HL-60/S4 (cell line): ENCODE data around the gene HIPK1.

Experiments used
- in situ Hi-C: fragments of 300-500 bp; cut with MboI; formaldehyde crosslinking; loops from 2 replicates; pipeline ENCODE4 v1.14.3; 2022; ENCODE audit warnings: low sequenced_read_pairs

HIPK1 gene

GRCh38 chr1:113912594-113913311, 16.4 kb upstream of the HIPK1 start:
- in situ Hi-C loops = no loop called here

DNA sequence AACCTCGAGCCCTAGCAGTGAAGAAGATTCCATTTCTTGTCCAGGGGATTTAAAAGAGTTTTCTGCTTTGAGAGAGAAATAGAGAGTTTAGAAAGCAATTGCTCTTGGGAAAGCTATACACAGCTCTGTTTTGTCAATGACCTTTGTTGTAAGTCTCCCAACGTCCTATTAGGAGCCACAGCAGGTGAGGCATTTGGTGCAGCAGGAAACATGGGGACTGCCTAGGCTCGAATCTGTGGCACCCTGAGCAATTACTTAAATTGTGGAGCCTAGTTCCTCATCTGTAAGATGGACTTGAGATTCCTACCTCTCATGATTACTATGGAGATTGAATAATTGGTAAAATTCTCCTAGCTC, 15.8 kb upstream of the HIPK1 start:
- in situ Hi-C loops = no loop called here

- in situ Hi-C loops = no loop called here
These were observed 15.0 kb upstream of the HIPK1 start for GRCh38 chr1:113913887-113914664.

GRCh38 chr1:113916974-113917373, 12.2 kb upstream of the HIPK1 start:
- in situ Hi-C loops = no loop called here

DNA sequence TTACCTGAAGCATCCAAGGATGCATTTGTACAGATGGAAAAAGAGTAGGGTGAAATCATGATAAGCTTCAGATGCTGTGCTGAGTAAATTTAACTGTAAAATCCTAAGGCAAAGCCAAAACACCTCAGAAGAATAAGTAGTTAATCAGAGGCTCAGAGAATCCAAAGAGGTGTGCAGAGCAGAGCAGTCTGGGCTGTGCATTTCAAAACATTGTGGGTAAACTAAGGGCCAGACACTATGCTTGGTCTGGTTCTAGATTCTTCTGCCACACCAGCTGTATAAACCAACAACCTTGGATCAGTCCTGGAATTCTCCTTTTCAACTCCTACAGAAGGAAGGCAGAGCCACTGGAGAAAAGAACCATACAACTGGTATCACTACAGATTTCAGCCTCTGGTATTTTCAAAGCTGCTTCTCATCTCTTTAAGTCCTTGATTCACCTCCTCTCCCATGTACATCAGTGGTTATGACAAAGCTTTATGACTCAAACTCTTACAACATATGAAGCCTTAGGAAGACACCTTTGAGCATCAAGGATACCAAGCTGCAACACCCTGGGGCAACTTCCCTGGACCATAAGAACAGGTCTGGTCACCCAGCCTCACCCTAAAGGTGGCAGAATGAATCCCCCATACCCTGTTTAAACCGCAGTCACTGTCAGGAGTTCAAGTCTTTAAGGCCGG, 11.6 kb upstream of the HIPK1 start:
- in situ Hi-C loops = no loop called here

GRCh38 chr1:113918243-113918642, 10.9 kb upstream of the HIPK1 start:
- in situ Hi-C loops = no loop called here

- in situ Hi-C loops = no loop called here
These were observed 6.2 kb upstream of the HIPK1 start for GRCh38 chr1:113922957-113923356.

DNA sequence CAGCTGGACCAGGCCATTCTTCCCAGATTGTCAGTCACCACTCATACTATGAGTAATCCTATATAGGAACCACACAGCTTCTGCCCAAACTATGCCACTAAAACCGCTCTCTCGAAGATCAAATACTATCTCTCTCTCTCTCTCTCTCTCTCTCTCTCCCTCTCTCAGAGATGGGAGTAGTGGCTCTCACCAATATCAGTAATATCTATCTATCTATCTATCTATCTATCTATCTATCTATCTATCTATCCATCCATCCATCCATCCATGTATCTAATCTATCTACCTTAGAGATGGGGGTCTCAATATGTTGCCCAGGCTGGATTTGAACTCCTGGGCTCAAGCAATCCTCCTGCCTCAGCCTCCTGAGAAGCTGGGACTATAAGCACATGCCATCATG, 4.7 kb upstream of the HIPK1 start:
- in situ Hi-C loops = no loop called here

DNA sequence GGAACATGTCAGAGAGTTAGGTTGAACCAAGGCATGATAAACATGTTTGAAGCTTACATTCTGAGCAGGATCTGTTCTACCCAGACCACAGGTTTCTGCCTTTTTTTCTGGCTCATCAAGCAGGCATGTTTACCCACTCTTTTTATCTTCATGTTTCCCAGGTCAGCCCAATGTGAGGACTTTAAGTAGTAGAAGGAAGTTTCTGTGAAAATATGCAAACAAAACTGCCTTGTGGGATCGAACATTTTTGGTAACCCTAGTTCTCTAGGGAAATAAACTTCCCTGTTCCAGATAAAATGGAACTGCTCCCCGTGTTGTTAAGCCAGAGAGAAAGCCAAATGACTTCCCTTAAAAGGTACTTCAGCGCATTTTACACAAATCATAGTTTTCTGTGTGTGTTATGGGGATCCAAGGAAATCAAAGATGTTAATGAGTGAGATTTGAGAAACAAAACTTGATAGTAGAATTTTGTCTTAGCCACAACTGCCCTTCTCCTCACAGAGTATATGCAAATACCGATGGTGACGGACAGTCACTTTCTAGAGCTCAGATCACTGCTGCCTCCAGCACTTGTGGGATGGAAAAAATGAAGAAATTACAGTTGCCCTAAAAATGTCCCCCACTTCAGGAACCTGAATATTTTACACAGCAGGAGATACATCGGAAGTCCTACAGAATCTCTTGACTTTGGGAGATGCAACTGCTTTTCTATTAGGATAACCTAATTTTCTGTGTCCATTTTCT, 765 bp upstream of the HIPK1 start:
- in situ Hi-C loops = no loop called here

- in situ Hi-C loops = no loop called here
These were observed 800 bp downstream of the HIPK1 start for GRCh38 chr1:113929750-113930498.

- in situ Hi-C loops = no loop called here
These were observed 1.5 kb downstream of the HIPK1 start for GRCh38 chr1:113930499-113931161.

DNA sequence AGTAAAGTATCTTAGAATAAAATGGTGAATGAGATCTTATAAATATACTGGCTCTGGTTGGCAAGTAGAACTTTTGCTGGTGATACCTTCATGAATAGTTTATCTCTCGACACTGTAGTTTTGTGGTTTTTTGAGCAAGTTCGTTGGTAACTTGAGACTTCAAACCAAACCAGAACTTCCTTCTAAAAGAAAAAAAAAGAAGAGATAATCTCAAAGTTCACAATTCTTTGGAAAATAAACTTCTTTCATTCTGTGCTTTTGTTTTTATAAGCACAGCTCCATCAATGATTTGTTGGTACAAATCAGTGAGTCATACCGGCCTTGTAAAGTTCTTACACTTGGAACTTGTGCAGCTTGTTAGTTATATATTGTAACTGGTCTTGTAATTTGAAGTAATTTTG, 2.3 kb downstream of the HIPK1 start:
- in situ Hi-C loops = no loop called here

GRCh38 chr1:113934006-113934405, 4.9 kb downstream of the HIPK1 start:
- in situ Hi-C loops = no loop called here

GRCh38 chr1:113934511-113935055, 5.5 kb downstream of the HIPK1 start:
- in situ Hi-C loops = no loop called here

- in situ Hi-C loops = no loop called here
These were observed 6.1 kb downstream of the HIPK1 start for GRCh38 chr1:113935176-113935575.

- in situ Hi-C loops = no loop called here
These were observed 6.8 kb downstream of the HIPK1 start for GRCh38 chr1:113935970-113936369.

GRCh38 chr1:113937146-113937545, 8.0 kb downstream of the HIPK1 start:
- in situ Hi-C loops = no loop called here

DNA sequence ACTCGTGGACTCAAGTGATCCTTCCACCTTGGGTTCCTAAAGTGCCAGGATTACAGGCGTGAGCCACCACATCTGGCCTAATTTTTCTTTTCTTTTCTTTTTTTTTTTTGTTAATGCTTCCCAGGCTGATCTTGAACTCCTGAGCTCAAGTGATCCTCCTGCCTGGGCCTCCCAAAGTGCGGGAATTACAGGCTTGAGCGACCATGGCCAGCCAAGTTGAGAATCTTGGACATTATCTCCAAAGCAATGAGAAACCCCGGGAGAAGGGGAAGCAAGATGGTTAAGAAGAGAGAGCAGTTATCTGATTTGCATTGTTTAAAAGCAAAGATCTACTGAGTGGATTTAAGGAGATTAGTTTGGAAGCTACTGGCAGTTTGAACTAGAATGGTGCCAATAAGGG, 9.1 kb downstream of the HIPK1 start:
- in situ Hi-C loops = no loop called here

DNA sequence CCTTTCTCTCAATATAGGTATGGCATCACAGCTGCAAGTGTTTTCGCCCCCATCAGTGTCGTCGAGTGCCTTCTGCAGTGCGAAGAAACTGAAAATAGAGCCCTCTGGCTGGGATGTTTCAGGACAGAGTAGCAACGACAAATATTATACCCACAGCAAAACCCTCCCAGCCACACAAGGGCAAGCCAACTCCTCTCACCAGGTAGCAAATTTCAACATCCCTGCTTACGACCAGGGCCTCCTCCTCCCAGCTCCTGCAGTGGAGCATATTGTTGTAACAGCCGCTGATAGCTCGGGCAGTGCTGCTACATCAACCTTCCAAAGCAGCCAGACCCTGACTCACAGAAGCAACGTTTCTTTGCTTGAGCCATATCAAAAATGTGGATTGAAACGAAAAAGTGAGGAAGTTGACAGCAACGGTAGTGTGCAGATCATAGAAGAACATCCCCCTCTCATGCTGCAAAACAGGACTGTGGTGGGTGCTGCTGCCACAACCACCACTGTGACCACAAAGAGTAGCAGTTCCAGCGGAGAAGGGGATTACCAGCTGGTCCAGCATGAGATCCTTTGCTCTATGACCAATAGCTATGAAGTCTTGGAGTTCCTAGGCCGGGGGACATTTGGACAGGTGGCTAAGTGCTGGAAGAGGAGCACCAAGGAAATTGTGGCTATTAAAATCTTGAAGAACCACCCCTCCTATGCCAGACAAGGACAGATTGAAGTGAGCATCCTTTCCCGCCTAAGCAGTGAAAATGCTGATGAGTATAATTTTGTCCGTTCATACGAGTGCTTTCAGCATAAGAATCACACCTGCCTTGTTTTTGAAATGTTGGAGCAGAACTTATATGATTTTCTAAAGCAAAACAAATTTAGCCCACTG, 11.5 kb downstream of the HIPK1 start:
- in situ Hi-C loops = no loop called here
